ENCODE data around the gene OLIG2.
A peak's percentile ranks its signal among the peaks of the same experiment; 100 is the strongest.

The OLIG2 gene

GRCh38 chr21:33020558-33021100 lies 5.1 kb upstream of the OLIG2 start:
- no peak for DNase-seq

- DNase-seq, result no peak
These were observed 4.6 kb upstream of the OLIG2 start for GRCh38 chr21:33021150-33021549.

DNA sequence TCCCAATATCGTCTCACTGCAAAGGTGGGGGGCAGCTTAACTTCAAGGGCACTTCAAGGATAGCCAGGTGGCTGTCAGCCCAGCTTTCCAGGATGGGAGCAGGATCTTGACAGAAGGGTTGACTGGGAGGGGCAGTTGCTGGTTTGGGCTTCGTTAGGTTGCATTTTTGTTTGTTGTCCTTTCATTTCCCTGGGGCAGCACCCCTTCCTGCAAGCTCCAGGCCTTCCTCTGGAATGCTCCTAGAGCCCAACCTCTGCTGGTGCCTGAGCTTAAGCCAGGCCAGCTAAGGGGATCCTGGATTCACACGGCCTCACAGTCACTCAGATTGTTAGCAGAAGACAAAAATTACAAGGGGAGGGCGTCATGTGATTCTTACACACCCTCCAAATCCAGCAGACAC lies 4.1 kb upstream of the OLIG2 start:
- DNase-seq, result no peak

DNA sequence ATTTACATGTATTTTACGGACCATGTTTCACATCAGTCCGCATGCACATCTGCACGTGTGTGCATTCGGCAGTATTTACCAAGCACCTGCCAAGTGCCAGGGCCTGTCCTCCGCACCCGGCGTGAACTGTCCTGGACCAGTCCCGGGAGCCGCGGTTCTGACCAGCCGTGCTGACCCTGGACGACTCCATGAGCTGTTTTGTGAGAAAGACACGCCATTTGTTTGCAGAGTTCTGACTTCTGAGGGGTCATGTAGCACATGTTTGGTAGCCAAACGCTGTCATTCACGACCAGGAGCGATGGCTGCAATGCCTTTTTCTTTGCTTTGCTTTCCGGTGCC lies 3.3 kb upstream of the OLIG2 start:
- DNase-seq, result no peak

GRCh38 chr21:33022828-33023573 lies 2.7 kb upstream of the OLIG2 start:
- DNase-seq, result no peak

DNA sequence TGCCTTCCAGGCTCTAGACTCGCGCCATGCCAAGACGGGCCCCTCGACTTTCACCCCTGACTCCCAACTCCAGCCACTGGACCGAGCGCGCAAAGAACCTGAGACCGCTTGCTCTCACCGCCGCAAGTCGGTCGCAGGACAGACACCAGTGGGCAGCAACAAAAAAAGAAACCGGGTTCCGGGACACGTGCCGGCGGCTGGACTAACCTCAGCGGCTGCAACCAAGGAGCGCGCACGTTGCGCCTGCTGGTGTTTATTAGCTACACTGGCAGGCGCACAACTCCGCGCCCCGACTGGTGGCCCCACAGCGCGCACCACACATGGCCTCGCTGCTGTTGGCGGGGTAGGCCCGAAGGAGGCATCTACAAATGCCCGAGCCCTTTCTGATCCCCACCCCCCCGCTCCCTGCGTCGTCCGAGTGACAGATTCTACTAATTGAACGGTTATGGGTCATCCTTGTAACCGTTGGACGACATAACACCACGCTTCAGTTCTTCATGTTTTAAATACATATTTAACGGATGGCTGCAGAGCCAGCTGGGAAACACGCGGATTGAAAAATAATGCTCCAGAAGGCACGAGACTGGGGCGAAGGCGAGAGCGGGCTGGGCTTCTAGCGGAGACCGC lies 2.0 kb upstream of the OLIG2 start:
- DNase-seq, result no peak

- peak in 1 of 2 donors; percentile 46 for DNase-seq
These were observed 1.3 kb upstream of the OLIG2 start for GRCh38 chr21:33024201-33025103.

DNA sequence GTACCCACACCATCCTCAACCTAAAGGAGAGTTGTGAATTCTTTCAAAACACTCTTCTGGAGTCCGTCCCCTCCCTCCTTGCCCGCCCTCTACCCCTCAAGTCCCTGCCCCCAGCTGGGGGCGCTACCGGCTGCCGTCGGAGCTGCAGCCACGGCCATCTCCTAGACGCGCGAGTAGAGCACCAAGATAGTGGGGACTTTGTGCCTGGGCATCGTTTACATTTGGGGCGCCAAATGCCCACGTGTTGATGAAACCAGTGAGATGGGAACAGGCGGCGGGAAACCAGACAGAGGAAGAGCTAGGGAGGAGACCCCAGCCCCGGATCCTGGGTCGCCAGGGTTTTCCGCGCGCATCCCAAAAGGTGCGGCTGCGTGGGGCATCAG lies 638 bp upstream of the OLIG2 start:
- DNase-seq, result no peak

DNA sequence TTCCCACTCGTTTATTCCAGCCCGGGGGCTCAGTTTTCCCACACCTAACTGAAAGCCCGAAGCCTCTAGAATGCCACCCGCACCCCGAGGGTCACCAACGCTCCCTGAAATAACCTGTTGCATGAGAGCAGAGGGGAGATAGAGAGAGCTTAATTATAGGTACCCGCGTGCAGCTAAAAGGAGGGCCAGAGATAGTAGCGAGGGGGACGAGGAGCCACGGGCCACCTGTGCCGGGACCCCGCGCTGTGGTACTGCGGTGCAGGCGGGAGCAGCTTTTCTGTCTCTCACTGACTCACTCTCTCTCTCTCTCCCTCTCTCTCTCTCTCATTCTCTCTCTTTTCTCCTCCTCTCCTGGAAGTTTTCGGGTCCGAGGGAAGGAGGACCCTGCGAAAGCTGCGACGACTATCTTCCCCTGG lies 716 bp downstream of the OLIG2 start:
- no peak for DNase-seq

GRCh38 chr21:33026878-33027400 lies 1.2 kb downstream of the OLIG2 start:
- DNase-seq, result no peak

- no peak for DNase-seq
These were observed 1.9 kb downstream of the OLIG2 start for GRCh38 chr21:33027401-33028286.

DNA sequence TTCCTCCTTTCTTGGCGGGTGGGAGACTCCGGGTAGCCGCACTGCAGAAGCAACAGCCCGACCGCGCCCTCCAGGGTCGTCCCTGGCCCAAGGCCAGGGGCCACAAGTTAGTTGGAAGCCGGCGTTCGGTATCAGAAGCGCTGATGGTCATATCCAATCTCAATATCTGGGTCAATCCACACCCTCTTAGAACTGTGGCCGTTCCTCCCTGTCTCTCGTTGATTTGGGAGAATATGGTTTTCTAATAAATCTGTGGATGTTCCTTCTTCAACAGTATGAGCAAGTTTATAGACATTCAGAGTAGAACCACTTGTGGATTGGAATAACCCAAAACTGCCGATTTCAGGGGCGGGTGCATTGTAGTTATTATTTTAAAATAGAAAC lies 2.5 kb downstream of the OLIG2 start:
- DNase-seq, result no peak

- peak in 1 of 2 donors; percentile 38 for DNase-seq
These were observed 3.1 kb downstream of the OLIG2 start for GRCh38 chr21:33028773-33029384.

GRCh38 chr21:33029385-33029921 lies 3.7 kb downstream of the OLIG2 start:
- no peak for DNase-seq

DNA sequence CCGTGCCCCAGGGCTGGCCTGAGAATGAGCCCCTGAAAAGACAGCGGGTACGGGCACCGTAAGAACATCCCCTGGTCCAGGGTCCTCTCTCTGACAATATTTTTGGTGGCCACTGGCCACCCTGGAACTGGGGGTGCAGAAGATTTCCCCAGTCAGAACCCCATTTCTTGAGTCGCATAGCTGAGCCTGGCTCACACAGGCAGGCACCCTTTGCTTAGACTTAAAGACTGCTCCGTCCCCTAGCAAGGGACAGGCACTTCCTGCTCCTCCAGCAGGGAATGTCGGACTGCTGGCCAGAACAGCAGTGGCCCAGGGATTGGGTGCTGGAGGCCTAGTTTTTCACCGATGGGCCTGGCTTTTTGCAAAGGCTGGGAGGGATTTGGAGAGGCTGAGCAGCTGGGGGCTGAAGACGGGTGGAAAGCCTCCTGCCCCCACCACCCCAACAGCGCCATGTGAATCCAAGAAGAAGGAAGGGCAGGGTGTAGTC lies 4.3 kb downstream of the OLIG2 start:
- DNase-seq, result no peak

GRCh38 chr21:33030633-33031032 lies 4.9 kb downstream of the OLIG2 start:
- DNase-seq, result no peak

DNA sequence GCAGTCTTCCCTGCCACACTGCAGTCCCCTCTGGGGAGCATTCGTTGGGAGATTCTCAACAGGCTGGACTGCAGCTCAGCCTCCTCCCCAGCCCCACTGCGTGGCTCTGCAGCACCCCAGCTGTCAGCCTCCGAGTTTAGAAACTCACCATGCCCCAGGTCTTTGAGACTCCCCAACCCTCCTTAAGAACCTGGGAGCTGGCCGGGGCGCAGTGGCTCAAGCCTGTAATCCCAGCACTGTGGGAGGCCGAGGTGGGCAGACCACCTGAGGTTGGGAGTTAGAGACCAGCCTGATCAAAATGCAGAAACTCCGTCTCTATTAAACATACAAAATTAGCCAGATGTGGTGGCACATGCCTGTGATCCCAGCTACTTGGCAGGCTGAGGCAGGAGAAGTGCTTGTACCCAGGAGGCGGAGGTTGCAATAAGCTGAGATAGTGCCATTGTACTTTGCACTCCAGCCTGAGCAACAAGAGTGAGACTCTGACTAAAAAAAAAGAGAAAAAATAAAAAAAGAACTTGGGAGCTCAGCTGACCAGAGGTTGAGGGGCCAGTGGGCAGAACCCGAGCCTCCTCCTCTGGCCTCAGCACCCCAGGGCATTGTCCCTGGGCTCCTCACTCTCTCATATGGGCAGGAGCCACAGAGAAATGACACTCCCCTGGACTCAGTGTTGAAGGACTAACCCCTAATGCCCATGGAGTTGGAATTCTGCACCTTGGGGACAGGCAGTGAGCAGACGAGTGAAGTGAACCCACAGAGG lies 5.6 kb downstream of the OLIG2 start:
- DNase-seq, result no peak

DNA sequence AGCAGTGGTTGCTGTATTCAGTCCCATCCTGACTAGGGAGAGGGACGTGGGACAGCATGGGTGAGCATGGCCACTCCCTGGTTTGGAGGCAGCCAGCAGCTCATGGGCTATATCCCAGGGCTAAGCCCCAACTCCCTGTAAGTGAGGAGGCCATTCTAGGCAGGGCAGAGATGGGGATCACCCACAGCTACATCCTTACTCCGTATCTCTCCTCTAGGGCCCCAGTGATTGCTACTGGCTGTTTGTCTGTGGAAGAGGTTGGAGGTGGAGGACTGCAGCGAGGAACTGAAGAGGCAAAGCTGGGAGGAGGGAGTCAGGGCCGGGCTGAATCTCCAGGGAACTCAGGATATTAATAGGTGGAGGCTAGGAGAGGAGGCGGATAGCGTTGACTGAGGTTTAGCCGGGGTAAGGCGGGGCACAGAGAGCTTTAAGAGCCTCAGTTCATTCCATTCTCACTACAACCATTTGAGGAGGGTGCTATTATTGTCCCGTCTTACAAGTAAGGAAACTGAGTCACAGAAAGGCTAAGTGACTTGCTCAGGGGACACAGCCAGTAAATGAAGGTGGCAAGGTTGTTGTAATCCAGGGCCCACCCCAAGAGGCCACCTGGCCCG lies 6.8 kb downstream of the OLIG2 start:
- no peak for DNase-seq

DNA sequence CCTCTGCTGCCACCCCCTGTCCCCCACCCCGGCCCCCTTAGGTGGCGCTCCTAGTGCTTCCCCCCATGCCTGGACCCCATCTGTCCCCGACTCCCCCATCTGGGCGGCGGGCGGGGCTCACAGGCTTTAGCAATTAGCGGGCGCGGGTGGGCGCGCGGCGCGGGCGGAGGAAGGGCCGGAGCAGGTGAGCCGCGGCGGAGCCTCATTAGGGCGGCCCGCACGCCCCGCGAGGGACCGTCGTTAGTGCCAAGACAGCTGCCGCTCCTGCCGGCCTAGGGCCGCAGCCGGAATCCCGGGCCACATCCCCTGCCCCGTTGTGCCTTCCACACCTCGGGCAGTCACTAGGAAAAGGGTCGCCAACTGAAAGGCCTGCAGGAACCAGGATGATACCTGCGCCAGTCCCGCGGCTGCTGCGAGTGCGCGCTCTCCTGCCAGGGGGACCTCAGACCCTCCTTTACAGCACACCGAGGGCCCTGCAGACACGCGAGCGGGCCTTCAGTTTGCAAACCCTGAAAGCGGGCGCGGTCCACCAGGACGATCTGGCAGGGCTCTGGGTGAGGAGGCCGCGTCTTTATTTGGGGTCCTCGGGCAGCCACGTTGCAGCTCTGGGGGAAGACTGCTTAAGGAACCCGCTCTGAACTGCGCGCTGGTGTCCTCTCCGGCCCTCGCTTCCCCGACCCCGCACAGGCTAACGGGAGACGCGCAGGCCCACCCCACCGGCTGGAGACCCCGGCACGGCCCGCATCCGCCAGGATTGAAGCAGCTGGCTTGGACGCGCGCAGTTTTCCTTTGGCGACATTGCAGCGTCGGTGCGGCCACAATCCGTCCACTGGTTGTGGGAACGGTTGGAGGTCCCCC lies 7.6 kb downstream of the OLIG2 start:
- DNase-seq, result no peak

All from inflammatory macrophage treated with lipopolysaccharide for 1 hour (primary cell).